DND-41 (cell line): ENCODE measurements around the gene RTN1.

Experiments used
- ATAC-seq: fragments of 200-7000 bp; cut with Tn5 transposase; 3 replicates; pipeline ENCODE4 v1.9.1; 2021; ENCODE audit warnings: low read depth; ENCODE audit not compliant: insufficient read depth
- DNase-seq: peaks from one replicate; pipeline ENCODE4 v3.0.0-alpha.2; 2020
- H2AFZ ChIP-seq: 2 replicates; pipeline ENCODE4 v1.6.0; 2012; ENCODE audit warnings: low read depth, low read length
- H3K27ac ChIP-seq: 2 replicates; pipeline ENCODE4 v1.5.1; 2012; ENCODE audit warnings: low read length, inconsistent platforms
- H3K27me3 ChIP-seq: fragments of 200-600 bp; sonication (generic); 2 replicates; pipeline ENCODE4 v1.6.0; 2012; ENCODE audit warnings: low read length, mild to moderate bottlenecking, inconsistent platforms; ENCODE audit not compliant: insufficient read depth, poor library complexity
- H3K36me3 ChIP-seq: 2 replicates; pipeline ENCODE4 v1.5.1; 2012; ENCODE audit warnings: low read length, inconsistent platforms; ENCODE audit not compliant: insufficient read depth
- H3K4me1 ChIP-seq: 2 replicates; pipeline ENCODE4 v1.5.1; 2012; ENCODE audit warnings: mild to moderate bottlenecking, low read length; ENCODE audit not compliant: insufficient read depth
- H3K4me2 ChIP-seq: 2 replicates; pipeline ENCODE4 v1.6.0; 2012; ENCODE audit warnings: mild to moderate bottlenecking, moderate library complexity, low read length, inconsistent platforms; ENCODE audit not compliant: insufficient read depth
- H3K4me3 ChIP-seq, 2 experiments: fragments of 200-600 bp in 1 of 2; shearing (Covaris generic) in 1 of 2; 2 replicates each; pipeline ENCODE4 v1.5.1; 2012 to 2016; ENCODE audit warnings: inconsistent platforms in 2 of 2, low read length in 2 of 2, mild to moderate bottlenecking in 2 of 2, low read depth in 1 of 2, moderate library complexity in 1 of 2
- H3K79me2 ChIP-seq: 2 replicates; pipeline ENCODE4 v1.6.0; 2012; ENCODE audit warnings: low read length, inconsistent platforms; ENCODE audit not compliant: insufficient read depth
- H3K9ac ChIP-seq: 2 replicates; pipeline ENCODE4 v1.6.0; 2012; ENCODE audit warnings: low read depth, mild to moderate bottlenecking, inconsistent platforms, low read length, moderate library complexity
- H3K9me3 ChIP-seq: 2 replicates; pipeline ENCODE4 v1.5.1; 2012; ENCODE audit warnings: low read length, moderate library complexity, mild to moderate bottlenecking, inconsistent platforms; ENCODE audit not compliant: insufficient read depth, severe bottlenecking
- H4K20me1 ChIP-seq: 2 replicates; pipeline ENCODE4 v1.6.0; 2012; ENCODE audit warnings: low read length; ENCODE audit not compliant: insufficient read depth
- EZH2 ChIP-seq: IDR thresholded peaks from 3 replicates; pipeline ENCODE4 v1.6.1; 2012; ENCODE audit warnings: borderline replicate concordance, low read depth, mild to moderate bottlenecking, moderate library complexity, low read length, inconsistent platforms; ENCODE audit not compliant: severe bottlenecking
- TF ChIP-seq, protein P1 (sequence below): IDR thresholded peaks from 2 replicates; pipeline ENCODE4 v1.5.1; 2012; ENCODE audit warnings: borderline replicate concordance, low read length, moderate library complexity, mild to moderate bottlenecking; ENCODE audit not compliant: poor library complexity, severe bottlenecking; ENCODE audit errors: extremely low read depth

RTN1 gene

DNA sequence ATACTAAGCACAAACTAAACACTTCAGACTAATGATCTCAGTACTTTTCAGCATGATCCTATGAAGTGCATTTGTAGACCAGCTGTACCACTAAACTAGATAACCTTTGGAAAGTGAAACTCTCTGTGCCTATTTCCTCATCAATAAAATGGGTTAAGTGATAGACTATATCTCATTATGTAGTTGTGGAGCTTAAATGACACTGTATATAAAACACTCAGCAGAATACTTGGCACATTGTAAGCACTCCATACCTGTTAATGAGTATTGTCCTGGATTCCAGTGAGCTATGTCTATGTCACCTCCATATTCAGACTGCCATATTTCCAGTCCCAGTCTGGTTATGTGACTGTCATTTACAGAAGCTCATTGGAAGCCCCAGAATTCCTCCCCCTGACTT is 44.4 kb downstream of the RTN1 start:
- no peak for DNase-seq
- H3K4me1 ChIP-seq: no peaks in the 10 kb centered on the region
- H3K36me3 ChIP-seq: no peaks in the 10 kb centered on the region
- TF ChIP-seq, protein P1, sequence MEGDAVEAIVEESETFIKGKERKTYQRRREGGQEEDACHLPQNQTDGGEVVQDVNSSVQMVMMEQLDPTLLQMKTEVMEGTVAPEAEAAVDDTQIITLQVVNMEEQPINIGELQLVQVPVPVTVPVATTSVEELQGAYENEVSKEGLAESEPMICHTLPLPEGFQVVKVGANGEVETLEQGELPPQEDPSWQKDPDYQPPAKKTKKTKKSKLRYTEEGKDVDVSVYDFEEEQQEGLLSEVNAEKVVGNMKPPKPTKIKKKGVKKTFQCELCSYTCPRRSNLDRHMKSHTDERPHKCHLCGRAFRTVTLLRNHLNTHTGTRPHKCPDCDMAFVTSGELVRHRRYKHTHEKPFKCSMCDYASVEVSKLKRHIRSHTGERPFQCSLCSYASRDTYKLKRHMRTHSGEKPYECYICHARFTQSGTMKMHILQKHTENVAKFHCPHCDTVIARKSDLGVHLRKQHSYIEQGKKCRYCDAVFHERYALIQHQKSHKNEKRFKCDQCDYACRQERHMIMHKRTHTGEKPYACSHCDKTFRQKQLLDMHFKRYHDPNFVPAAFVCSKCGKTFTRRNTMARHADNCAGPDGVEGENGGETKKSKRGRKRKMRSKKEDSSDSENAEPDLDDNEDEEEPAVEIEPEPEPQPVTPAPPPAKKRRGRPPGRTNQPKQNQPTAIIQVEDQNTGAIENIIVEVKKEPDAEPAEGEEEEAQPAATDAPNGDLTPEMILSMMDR: no peak
- TF ChIP-seq EZH2: no peak
- no peak overlapping the region for H2AFZ ChIP-seq
- no peak overlapping the region for H3K4me2 ChIP-seq
- no peaks in the 10 kb centered on the region for H3K9me3 ChIP-seq
- no peak overlapping the region for H3K9ac ChIP-seq
- peaks cover 3% of the 10 kb centered on the region for H3K27me3 ChIP-seq
- no peaks in the 10 kb centered on the region for H4K20me1 ChIP-seq
- ATAC-seq: no peak
- H3K79me2 ChIP-seq: no peaks in the 10 kb centered on the region
- H3K27ac ChIP-seq: no peak overlapping the region
- H3K4me3 ChIP-seq: no peak overlapping the region

DNA sequence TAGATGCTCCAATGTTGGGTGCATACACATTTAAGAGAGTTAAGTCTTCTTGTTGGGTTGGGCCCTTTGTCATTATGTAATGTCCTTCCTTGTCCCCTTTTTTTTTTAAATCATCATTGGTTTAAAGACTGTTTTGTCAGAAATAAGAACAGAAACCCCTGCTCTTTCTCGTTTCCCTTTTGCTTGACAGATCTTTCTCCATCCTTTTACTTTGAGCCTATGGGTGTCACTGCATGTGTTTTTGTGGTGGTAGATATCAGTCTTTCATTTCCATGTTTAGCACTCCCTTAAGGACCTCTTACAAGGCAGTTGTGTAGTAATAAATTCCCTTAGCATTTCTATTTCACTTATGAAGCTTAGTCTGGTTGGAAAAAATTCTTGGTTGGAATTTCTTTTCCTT is 47.4 kb downstream of the RTN1 start:
- ATAC-seq: no peak
- H3K4me1 ChIP-seq: no peaks in the 10 kb centered on the region
- no peaks in the 10 kb centered on the region for H4K20me1 ChIP-seq
- H2AFZ ChIP-seq: no peak overlapping the region
- H3K4me2 ChIP-seq: no peak overlapping the region
- H3K9me3 ChIP-seq: no peaks in the 10 kb centered on the region
- H3K9ac ChIP-seq: no peak overlapping the region
- no peaks in the 10 kb centered on the region for H3K36me3 ChIP-seq
- TF ChIP-seq EZH2: no peak
- TF ChIP-seq, protein P1: no peak
- H3K27ac ChIP-seq: no peak overlapping the region
- no peak for DNase-seq
- H3K4me3 ChIP-seq: no peak overlapping the region
- H3K27me3 ChIP-seq: peaks cover 3% of the 10 kb centered on the region
- H3K79me2 ChIP-seq: no peaks in the 10 kb centered on the region

DNA sequence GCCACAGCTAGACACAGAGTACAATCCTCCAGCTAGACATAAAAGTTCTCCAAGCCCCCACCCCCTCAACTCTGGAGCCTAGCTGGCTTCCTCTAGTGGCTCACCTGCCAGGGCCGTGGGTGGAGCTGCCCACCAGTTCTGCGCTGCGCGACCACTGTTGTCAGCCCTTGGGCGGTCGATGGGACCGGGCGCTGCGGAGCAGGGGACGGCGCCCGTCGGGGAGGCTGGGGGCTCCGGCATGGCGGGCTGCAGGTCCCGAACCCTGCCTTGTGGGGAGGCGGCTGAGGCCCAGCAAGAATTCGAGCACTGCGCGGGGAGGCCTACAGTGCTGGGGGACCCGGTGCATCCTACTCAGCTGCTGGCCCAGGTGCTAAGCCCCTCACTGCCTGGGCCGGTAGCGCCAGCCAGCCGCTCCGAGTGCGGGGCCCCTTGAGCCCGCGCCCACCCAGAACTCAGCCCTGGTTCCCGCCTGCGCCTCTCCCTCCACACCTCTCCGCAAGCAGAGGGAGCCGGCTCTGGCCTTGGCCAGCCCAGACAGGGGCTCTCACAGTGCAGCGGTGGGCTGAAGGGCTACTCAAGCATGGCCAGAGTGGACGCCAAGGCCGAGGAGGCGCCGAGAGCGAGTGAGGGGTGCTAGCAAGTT is 51.0 kb downstream of the RTN1 start:
- ATAC-seq: no peak
- H3K4me3 ChIP-seq: no peak overlapping the region

More for the DNA sequence above, 51.0 kb downstream of the RTN1 start:
- Histone ChIP-seq H3K36me3 (no peaks in the 10 kb centered on the region), H3K9ac (no peak overlapping the region), H3K27ac (no peak overlapping the region), H3K79me2 (no peaks in the 10 kb centered on the region), H3K4me2 (no peak overlapping the region), H3K9me3 (no peaks in the 10 kb centered on the region), H4K20me1 (no peaks in the 10 kb centered on the region), H3K27me3 (no peaks in the 10 kb centered on the region), H3K4me1 (no peaks in the 10 kb centered on the region), H2AFZ (no peak overlapping the region)
- no peak for DNase-seq
- no peak for TF ChIP-seq EZH2
- TF ChIP-seq, protein P1: no peak
